HG03159 (cell line): ENCODE data around the gene ATP6V0A4.
A peak's percentile ranks its signal among the peaks of the same experiment; 100 is the strongest.
"Not testable (repeated sequence)": the region's sequence is repeated elsewhere in the genome, so short reads cannot be mapped to it uniquely, and the experiment has no call there.

Source experiments
- ATAC-seq: cut with Tn5 transposase; IDR thresholded peaks from one replicate; pipeline ENCODE4 v1.9.1; 2021; ENCODE audit warnings: mild to moderate bottlenecking, moderate library complexity; ENCODE audit not compliant: unreplicated experiment

The ATP6V0A4 gene

GRCh38 chr7:138752518-138753149 is 45.4 kb downstream of the ATP6V0A4 start:
- peak; percentile 82 for ATAC-seq

GRCh38 chr7:138750901-138751464 is 47.0 kb downstream of the ATP6V0A4 start:
- no peak for ATAC-seq

GRCh38 chr7:138750473-138750872 is 47.5 kb downstream of the ATP6V0A4 start:
- ATAC-seq, result no peak

GRCh38 chr7:138749960-138750359 is 48.0 kb downstream of the ATP6V0A4 start:
- no peak for ATAC-seq

GRCh38 chr7:138748666-138749065 is 49.3 kb downstream of the ATP6V0A4 start:
- ATAC-seq, result no peak

GRCh38 chr7:138746073-138746472 is 51.9 kb downstream of the ATP6V0A4 start:
- ATAC-seq, result no peak

GRCh38 chr7:138745189-138745588 is 52.8 kb downstream of the ATP6V0A4 start:
- ATAC-seq, result no peak

- no peak for ATAC-seq
Observed at GRCh38 chr7:138741453-138741735, 56.6 kb downstream of the ATP6V0A4 start.

- ATAC-seq, result no peak
Observed at GRCh38 chr7:138739859-138740258, 58.1 kb downstream of the ATP6V0A4 start.

- peak; percentile 88 for ATAC-seq
Observed at GRCh38 chr7:138738551-138739335, 59.3 kb downstream of the ATP6V0A4 start.

- ATAC-seq, result no peak
Observed at GRCh38 chr7:138738114-138738513, 59.9 kb downstream of the ATP6V0A4 start.

GRCh38 chr7:138735399-138735798 is 62.6 kb downstream of the ATP6V0A4 start:
- ATAC-seq, result no peak

- ATAC-seq, result not testable (repeated sequence)
Observed at GRCh38 chr7:138731733-138732132, 66.3 kb downstream of the ATP6V0A4 start.

- no peak for ATAC-seq
Observed at GRCh38 chr7:138729444-138729843, 68.6 kb downstream of the ATP6V0A4 start.

GRCh38 chr7:138727336-138728099 is 70.5 kb downstream of the ATP6V0A4 start:
- ATAC-seq, result no peak

GRCh38 chr7:138726288-138726687 is 71.7 kb downstream of the ATP6V0A4 start:
- ATAC-seq, result no peak

- ATAC-seq, result no peak
Observed at GRCh38 chr7:138720286-138720685, 77.7 kb downstream of the ATP6V0A4 start.

- no peak for ATAC-seq
Observed at GRCh38 chr7:138716889-138717288, 81.1 kb downstream of the ATP6V0A4 start.

- ATAC-seq, result no peak
Observed at GRCh38 chr7:138713191-138713590, 84.8 kb downstream of the ATP6V0A4 start.

GRCh38 chr7:138712652-138713051 is 85.3 kb downstream of the ATP6V0A4 start:
- ATAC-seq, result no peak

- ATAC-seq, result no peak
Observed at GRCh38 chr7:138710536-138711385, 87.2 kb downstream of the ATP6V0A4 start.
